GM12891 (cell line): ENCODE measurements around the gene COP1.
"Not testable (repeated sequence)": the region's sequence is repeated elsewhere in the genome, so short reads cannot be mapped to it uniquely, and the experiment has no call there.

ENCODE experiments used
- PAX5 ChIP-seq: IDR thresholded peaks from 2 replicates; pipeline ENCODE4 v1.6.1; 2011; ENCODE audit warnings: low read length, moderate library complexity, mild to moderate bottlenecking; ENCODE audit not compliant: insufficient read depth, severe bottlenecking
- POLR2A ChIP-seq: IDR thresholded peaks from 2 replicates; pipeline ENCODE4 v1.6.1; 2011; ENCODE audit warnings: low read depth, low read length, control low read depth
- POLR2AphosphoS5 ChIP-seq: IDR thresholded peaks from 2 replicates; pipeline ENCODE4 v1.6.1; 2011; ENCODE audit warnings: low read depth, low read length, control low read depth
- SPI1 ChIP-seq: IDR thresholded peaks from 2 replicates; pipeline ENCODE4 v1.6.1; 2011; ENCODE audit warnings: low read depth, low read length, control low read depth
- TAF1 ChIP-seq: IDR thresholded peaks from 2 replicates; pipeline ENCODE4 v1.6.1; 2011; ENCODE audit warnings: low read depth, low read length, control low read depth

- not testable (repeated sequence) for TF ChIP-seq POLR2AphosphoS5, POLR2A, SPI1, TAF1, PAX5
Observed at GRCh38 chr1:175992825-175993224, 214.3 kb downstream of the COP1 start.
